PC-9 (cell line): ENCODE results near the gene RRBP1. TPM values are rescaled to one million over a fixed set of nuclear protein-coding genes. Genes with fewer than 3 reads are reported as not detected.

Source experiments
- BruUV-seq: library from RNA; stranded (reverse); fragments of 400-500 nt; replicated peaks from 2 replicates; lab custom pipeline; 2021; lab: Mats Ljungman, UMichigan
- CTCF ChIA-PET: fragments of 300-600 bp; sonication (Branson Sonifier 250); formaldehyde crosslinking; loops from one replicate; lab custom pipeline; 2022; ENCODE audit warnings: antibody characterized with exemption; lab: Charles Lee
- POLR2A ChIA-PET: fragments of 300-600 bp; sonication (Branson Sonifier 250); formaldehyde crosslinking; loops from one replicate; lab custom pipeline; 2022; ENCODE audit warnings: antibody characterized with exemption; ENCODE audit not compliant: unreplicated experiment; lab: Charles Lee
- DNase-seq, 2 experiments: peaks; one replicate each; pipeline versions ENCODE4 v3.0.0 to v3.0.0-alpha.2; 2015 to 2022; ENCODE audit warnings: mixed read lengths in 1 of 2
- H2AFZ ChIP-seq: fragments of 200-600 bp; sonication (generic); 2 replicates; pipeline ENCODE4 v1.8.1; 2017; ENCODE audit warnings: antibody characterized with exemption
- H3F3A ChIP-seq: fragments of 200-600 bp; sonication (generic); 2 replicates; pipeline ENCODE4 v1.8.1; 2017; ENCODE audit warnings: antibody characterized with exemption, mild to moderate bottlenecking, low read depth; ENCODE audit not compliant: insufficient read depth
- H3K27ac ChIP-seq: fragments of 200-600 bp; sonication (generic); 2 replicates; pipeline ENCODE4 v1.6.1; 2016; ENCODE audit warnings: mixed run types
- H3K27me3 ChIP-seq: fragments of 200-600 bp; sonication (generic); 2 replicates; pipeline ENCODE4 v1.6.1; 2016; ENCODE audit warnings: low read depth, mixed run types; ENCODE audit not compliant: insufficient read depth
- H3K36me3 ChIP-seq: fragments of 200-600 bp; sonication (generic); 2 replicates; pipeline ENCODE4 v1.6.1; 2016; ENCODE audit warnings: low read depth, mixed run types
- H3K4me1 ChIP-seq: fragments of 200-600 bp; sonication (generic); replicated peaks from 2 replicates; pipeline ENCODE4 v1.6.1; 2016; ENCODE audit warnings: mixed run types; ENCODE audit not compliant: insufficient read depth
- H3K4me2 ChIP-seq: fragments of 200-600 bp; sonication (generic); 2 replicates; pipeline ENCODE4 v1.6.1; 2017; ENCODE audit warnings: mixed run types
- H3K4me3 ChIP-seq: fragments of 200-600 bp; sonication (generic); 2 replicates; pipeline ENCODE4 v1.6.1; 2016; ENCODE audit warnings: mixed run types
- H3K79me2 ChIP-seq: fragments of 200-600 bp; sonication (generic); 2 replicates; pipeline ENCODE4 v1.6.1; 2017; ENCODE audit warnings: low read depth, mixed run types
- H3K9me2 ChIP-seq: fragments of 200-600 bp; sonication (generic); 2 replicates; pipeline ENCODE4 v1.8.1; 2017; ENCODE audit warnings: mild to moderate bottlenecking; ENCODE audit not compliant: insufficient read depth
- H3K9me3 ChIP-seq: fragments of 200-600 bp; sonication (generic); 2 replicates; pipeline ENCODE4 v1.8.1; 2016; ENCODE audit warnings: low read depth; ENCODE audit not compliant: insufficient read depth
- H4K20me1 ChIP-seq: fragments of 200-600 bp; sonication (generic); 2 replicates; pipeline ENCODE4 v1.8.1; 2017; ENCODE audit not compliant: insufficient read depth
- EZH2 ChIP-seq: fragments of 200-600 bp; sonication (generic); IDR thresholded peaks from 2 replicates; pipeline ENCODE4 v1.8.0; 2017; ENCODE audit warnings: antibody characterized with exemption, low read depth
- intact Hi-C: fragments of 100-400 bp; cut with micrococcal nuclease; formaldehyde crosslinking; loops from one replicate; pipeline ENCODE4 v1.10.0; 2022; ENCODE audit not compliant: unreplicated experiment
- total RNA-seq: library from RNA; stranded (reverse); gene quantifications from 2 replicates; pipeline ENCODE4 v1.2.3, GENCODE V29; 2021
- TF ChIP-seq, protein P1 (sequence below): fragments of 200-600 bp; sonication (generic); conservative IDR thresholded peaks from 2 replicates; pipeline ENCODE4 v1.6.1; 2017; ENCODE audit warnings: mixed run types, antibody characterized with exemption, mild to moderate bottlenecking, moderate library complexity

The RRBP1 gene
- total RNA-seq, 1 experiment from 2014 or later, result 144 TPM

DNA sequence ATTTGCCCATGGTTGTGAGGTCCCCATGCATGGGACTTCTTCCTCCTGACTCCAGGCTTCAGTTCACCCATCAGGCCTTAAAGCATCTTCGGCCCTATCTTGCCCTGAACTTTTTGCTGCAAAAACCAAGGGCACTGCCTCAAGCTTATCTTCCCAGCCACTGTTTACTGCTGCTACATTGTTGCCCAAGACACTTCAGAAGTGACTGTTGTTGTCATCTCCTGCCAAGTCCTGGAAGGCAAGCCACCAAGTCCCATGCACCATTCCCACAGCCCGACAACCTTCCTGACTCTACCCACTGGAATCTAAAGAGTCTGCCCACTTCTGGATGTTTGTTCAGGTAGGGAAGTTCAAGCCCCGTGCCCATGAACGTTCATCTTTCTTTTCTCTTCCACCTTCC lies 30.2 kb upstream of the RRBP1 start:
- no peak overlapping the region for H3K27ac ChIP-seq
- CTCF ChIA-PET, result no interaction called here
- H3K79me2 ChIP-seq, result no peaks in the 10 kb centered on the region
- H3K9me3 ChIP-seq, result no peaks in the 10 kb centered on the region
- H3K27me3 ChIP-seq, result no peaks in the 10 kb centered on the region; the same call in 1 of the 2 replicates
- H4K20me1 ChIP-seq, result no peaks in the 10 kb centered on the region
- no peak overlapping the region for H3K4me3 ChIP-seq
- no TSS peak for BruUV-seq
- H2AFZ ChIP-seq, result no peak overlapping the region
- DNase-seq, result no peak
- no peaks in the 10 kb centered on the region for H3K9me2 ChIP-seq
- H3K4me1 ChIP-seq, result no peaks in the 10 kb centered on the region
- POLR2A ChIA-PET, result no interaction called here
- no peaks in the 10 kb centered on the region for H3F3A ChIP-seq
- TF ChIP-seq EZH2, result no peak
- TF ChIP-seq, protein P1, sequence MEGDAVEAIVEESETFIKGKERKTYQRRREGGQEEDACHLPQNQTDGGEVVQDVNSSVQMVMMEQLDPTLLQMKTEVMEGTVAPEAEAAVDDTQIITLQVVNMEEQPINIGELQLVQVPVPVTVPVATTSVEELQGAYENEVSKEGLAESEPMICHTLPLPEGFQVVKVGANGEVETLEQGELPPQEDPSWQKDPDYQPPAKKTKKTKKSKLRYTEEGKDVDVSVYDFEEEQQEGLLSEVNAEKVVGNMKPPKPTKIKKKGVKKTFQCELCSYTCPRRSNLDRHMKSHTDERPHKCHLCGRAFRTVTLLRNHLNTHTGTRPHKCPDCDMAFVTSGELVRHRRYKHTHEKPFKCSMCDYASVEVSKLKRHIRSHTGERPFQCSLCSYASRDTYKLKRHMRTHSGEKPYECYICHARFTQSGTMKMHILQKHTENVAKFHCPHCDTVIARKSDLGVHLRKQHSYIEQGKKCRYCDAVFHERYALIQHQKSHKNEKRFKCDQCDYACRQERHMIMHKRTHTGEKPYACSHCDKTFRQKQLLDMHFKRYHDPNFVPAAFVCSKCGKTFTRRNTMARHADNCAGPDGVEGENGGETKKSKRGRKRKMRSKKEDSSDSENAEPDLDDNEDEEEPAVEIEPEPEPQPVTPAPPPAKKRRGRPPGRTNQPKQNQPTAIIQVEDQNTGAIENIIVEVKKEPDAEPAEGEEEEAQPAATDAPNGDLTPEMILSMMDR, result no peak
- no peaks in the 10 kb centered on the region for H3K36me3 ChIP-seq
- intact Hi-C loops, result no loop called here
- no peak overlapping the region for H3K4me2 ChIP-seq

DNA sequence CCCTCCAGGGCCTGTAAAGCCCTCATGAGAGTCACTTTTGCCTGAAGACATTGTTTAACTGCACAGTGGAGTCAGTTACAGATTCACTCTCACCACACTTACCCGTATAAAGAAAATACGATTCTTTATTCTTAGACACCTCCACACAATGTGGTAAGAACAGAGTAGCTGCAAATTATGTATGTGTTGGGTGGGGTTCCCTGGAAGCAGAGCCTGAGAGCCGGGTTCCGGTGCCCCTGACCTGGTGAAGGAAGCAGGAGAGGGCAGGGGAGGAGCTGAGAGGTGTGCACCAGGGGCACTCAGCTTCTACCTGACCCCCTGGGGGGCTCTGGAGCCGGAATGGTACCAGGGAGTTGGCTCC lies 29.2 kb upstream of the RRBP1 start:
- intact Hi-C loops, result no loop called here
- Histone ChIP-seq H3K27me3 (no peaks in the 10 kb centered on the region; the same call in 1 of the 2 replicates), H3K4me2 (no peak overlapping the region), H3K9me3 (no peaks in the 10 kb centered on the region), H3K4me1 (no peaks in the 10 kb centered on the region), H3K27ac (no peak overlapping the region), H3K4me3 (no peak overlapping the region), H3F3A (no peaks in the 10 kb centered on the region), H2AFZ (no peak overlapping the region), H3K9me2 (no peaks in the 10 kb centered on the region), H3K79me2 (no peaks in the 10 kb centered on the region), H4K20me1 (no peaks in the 10 kb centered on the region), H3K36me3 (no peaks in the 10 kb centered on the region)
- ChIA-PET POLR2A (no interaction called here), CTCF (no interaction called here)
- no peak for DNase-seq
- no TSS peak for BruUV-seq
- TF ChIP-seq EZH2, result no peak
- TF ChIP-seq, protein P1, result no peak

- Histone ChIP-seq H3K9me2 (no peaks in the 10 kb centered on the region), H3K9me3 (no peaks in the 10 kb centered on the region), H3K4me1 (no peaks in the 10 kb centered on the region), H3K27me3 (no peaks in the 10 kb centered on the region; the same call in 1 of the 2 replicates), H2AFZ (no peak overlapping the region), H3K4me2 (no peak overlapping the region), H3K27ac (no peak overlapping the region), H3K4me3 (no peak overlapping the region), H3K79me2 (no peaks in the 10 kb centered on the region), H3K36me3 (no peaks in the 10 kb centered on the region), H4K20me1 (no peaks in the 10 kb centered on the region), H3F3A (no peaks in the 10 kb centered on the region)
- ChIA-PET POLR2A (no interaction called here), CTCF (interaction anchor here (0.6 kb wide), 1 partner anchor 27 kb away, joined by 3 read pairs; no protein-coding TSS in a partner anchor)
- BruUV-seq, result no TSS peak
- DNase-seq, result no peak
- intact Hi-C loops, result no loop called here
- TF ChIP-seq EZH2, result no peak
- TF ChIP-seq, protein P1, result no peak
Observed at GRCh38 chr20:17710379-17711266, 28.6 kb upstream of the RRBP1 start.
